ENCODE data around the gene TMPO.
A peak's percentile ranks its signal among the peaks of the same experiment; 100 is the strongest.
"Not testable (repeated sequence)": the region's sequence is repeated elsewhere in the genome, so short reads cannot be mapped to it uniquely, and the experiment has no call there.

TMPO gene

DNA sequence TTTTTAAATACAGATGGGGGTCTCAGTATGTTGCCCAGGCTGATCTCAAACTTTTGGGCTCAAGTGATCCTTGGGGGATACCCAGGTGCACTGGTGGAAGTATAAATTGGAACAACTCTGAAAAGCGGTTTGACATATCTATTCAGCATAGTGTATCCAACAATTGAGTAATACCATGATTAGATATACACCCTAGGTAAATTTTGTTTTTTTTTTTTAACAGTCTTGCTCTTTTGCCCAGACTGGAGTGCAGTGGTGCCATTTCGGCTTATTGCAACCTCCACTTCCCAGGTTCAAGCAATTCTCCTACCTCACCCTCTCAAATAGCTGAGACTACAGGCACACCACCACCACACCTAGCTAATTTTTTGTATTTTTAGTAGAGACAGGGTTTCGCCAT is 46.5 kb downstream of the TMPO start:
- in situ Hi-C loops (cut with HindIII; ENCODE audit: low pct_ligation_motif_present, low sequenced_read_pairs) = no loop called here
- TF ChIP-seq, protein P1, sequence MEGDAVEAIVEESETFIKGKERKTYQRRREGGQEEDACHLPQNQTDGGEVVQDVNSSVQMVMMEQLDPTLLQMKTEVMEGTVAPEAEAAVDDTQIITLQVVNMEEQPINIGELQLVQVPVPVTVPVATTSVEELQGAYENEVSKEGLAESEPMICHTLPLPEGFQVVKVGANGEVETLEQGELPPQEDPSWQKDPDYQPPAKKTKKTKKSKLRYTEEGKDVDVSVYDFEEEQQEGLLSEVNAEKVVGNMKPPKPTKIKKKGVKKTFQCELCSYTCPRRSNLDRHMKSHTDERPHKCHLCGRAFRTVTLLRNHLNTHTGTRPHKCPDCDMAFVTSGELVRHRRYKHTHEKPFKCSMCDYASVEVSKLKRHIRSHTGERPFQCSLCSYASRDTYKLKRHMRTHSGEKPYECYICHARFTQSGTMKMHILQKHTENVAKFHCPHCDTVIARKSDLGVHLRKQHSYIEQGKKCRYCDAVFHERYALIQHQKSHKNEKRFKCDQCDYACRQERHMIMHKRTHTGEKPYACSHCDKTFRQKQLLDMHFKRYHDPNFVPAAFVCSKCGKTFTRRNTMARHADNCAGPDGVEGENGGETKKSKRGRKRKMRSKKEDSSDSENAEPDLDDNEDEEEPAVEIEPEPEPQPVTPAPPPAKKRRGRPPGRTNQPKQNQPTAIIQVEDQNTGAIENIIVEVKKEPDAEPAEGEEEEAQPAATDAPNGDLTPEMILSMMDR (IDR thresholded peaks at IDR 0.05; ENCODE audit: low read depth, low read length, missing control alignments) = no peak
- no peak overlapping the region for H3K27ac ChIP-seq
- H3K36me3 ChIP-seq (replicated peaks) = no peaks in the 10 kb centered on the region
- no peaks in the 10 kb centered on the region for H3K27me3 ChIP-seq (replicated peaks)
- DNase-seq = no peak
- H3K4me3 ChIP-seq (ENCODE audit: low read depth, low read length) = no peak overlapping the region

DNA sequence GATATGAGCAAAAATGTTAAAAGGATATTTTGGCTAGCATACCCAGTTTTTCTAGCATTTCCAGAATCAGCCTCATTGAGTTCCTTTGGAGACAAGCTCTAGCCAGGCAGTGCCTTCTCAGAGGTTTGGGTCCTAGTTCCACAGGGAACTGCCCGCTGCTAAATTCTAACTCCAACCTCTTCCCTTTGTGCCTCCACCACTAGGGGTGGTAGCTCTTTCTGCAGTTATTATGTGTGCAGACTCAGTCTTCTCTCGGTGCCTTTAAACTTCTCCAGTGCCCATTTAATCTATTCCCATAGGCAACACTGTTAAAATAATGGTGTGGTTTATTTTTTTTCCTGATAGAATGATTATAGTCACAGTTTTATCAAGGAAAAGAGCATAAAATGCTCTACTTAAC is 56.6 kb downstream of the TMPO start:
- Histone ChIP-seq H3K4me3 (ENCODE audit: low read depth, low read length) (no peak overlapping the region), H3K36me3 (replicated peaks) (no peaks in the 10 kb centered on the region), H3K27me3 (replicated peaks) (no peaks in the 10 kb centered on the region), H3K27ac (no peak overlapping the region)
- no peak for DNase-seq
- TF ChIP-seq, protein P1 (IDR thresholded peaks at IDR 0.05; ENCODE audit: low read depth, low read length, missing control alignments) = peak; percentile 60
- in situ Hi-C loops (cut with HindIII; ENCODE audit: low pct_ligation_motif_present, low sequenced_read_pairs) = no loop called here

DNA sequence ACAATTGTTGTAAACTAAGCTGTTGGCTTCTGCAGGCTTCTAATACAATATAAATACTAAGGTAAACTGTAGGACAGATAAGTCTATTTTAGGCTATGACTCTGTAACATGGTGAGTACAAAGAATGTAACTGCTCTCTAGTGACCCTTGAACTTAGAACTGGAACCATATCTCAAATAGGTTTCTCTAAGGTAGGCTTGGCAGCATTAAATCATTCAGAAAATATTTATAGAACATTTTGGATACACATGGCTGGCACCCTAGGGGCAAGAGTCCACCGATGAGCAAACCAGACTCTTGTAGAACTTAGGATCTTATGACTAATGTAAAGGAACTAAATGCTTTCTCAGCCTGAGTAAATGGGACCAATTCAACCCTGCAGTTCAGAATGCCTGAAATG is 58.7 kb downstream of the TMPO start:
- Histone ChIP-seq H3K36me3 (replicated peaks) (no peaks in the 10 kb centered on the region), H3K4me3 (ENCODE audit: low read depth, low read length) (no peak overlapping the region), H3K27ac (no peak overlapping the region), H3K27me3 (replicated peaks) (no peaks in the 10 kb centered on the region)
- DNase-seq = no peak
- in situ Hi-C loops (cut with HindIII; ENCODE audit: low pct_ligation_motif_present, low sequenced_read_pairs) = no loop called here
- TF ChIP-seq, protein P1 (IDR thresholded peaks at IDR 0.05; ENCODE audit: low read depth, low read length, missing control alignments) = no peak

DNA sequence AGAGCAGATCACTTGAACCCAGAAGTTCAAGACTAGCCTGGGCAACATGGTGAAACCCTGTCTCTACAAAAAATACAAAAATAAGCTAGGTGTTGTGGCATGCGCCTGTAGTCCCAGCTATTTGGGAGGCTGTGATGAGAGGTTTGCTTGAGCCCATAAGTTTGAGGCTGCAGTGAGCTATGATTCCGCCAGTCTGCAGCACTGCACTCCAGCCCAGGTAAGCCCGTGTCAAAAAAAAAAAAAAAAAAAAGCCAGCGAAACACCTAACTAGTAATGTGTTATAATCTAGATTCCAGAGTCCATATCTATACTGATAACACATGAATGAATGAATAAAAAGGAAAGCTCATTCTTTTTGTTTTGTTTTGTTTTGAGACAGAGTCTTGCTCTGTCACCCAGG is 59.6 kb downstream of the TMPO start:
- no peak for DNase-seq
- H3K27me3 ChIP-seq (replicated peaks) = no peaks in the 10 kb centered on the region
- no peak overlapping the region for H3K4me3 ChIP-seq (ENCODE audit: low read depth, low read length)
- TF ChIP-seq, protein P1 (IDR thresholded peaks at IDR 0.05; ENCODE audit: low read depth, low read length, missing control alignments) = no peak
- no peaks in the 10 kb centered on the region for H3K36me3 ChIP-seq (replicated peaks)
- no peak overlapping the region for H3K27ac ChIP-seq
- in situ Hi-C loops (cut with HindIII; ENCODE audit: low pct_ligation_motif_present, low sequenced_read_pairs) = no loop called here

DNA sequence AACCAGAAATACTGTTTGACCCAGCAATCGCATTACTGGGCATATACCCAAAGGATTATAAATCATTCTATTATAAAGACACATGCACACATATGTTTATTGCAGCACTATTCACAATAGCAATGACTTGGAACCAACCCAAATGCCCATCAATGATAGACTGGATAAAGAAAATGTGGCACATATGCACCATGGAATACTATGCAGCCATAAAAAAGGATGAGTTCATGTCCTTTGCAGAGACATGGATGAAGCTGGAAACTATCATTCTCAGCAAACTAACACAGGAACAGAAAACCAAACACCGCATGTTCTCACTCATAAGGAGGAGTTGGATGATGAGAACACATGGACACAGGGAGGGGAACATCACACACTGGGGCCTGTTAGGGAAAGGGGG is 61.4 kb downstream of the TMPO start:
- not testable (repeated sequence) for H3K27me3 ChIP-seq (replicated peaks)

DNA sequence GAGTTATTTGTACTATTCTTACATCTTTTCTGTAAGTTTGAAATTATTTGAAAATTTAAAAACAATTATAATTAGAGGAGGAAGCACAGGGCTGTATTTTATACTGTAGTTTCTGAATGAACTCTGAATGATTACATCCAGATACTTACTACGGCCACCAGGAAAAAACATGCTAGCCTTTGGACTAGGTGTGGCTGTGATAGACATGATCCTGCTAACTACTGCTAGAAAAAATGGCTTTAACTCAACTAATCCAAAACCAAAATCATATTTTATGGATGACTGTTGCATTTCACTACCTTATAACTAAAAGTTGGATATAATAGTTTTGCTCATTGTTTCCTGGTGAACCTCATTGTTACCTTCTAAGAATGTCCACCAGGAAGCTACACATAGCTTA is 63.0 kb downstream of the TMPO start:
- in situ Hi-C loops (cut with HindIII; ENCODE audit: low pct_ligation_motif_present, low sequenced_read_pairs) = no loop called here

More for the DNA sequence above, 61.4 kb downstream of the TMPO start:
- H3K36me3 ChIP-seq (replicated peaks); DNase-seq; H3K27ac ChIP-seq; H3K4me3 ChIP-seq (ENCODE audit: low read depth, low read length); in situ Hi-C loops (cut with HindIII; ENCODE audit: low pct_ligation_motif_present, low sequenced_read_pairs): not testable (repeated sequence)

More for the DNA sequence above, 63.0 kb downstream of the TMPO start:
- Histone ChIP-seq H3K27ac (no peak overlapping the region), H3K27me3 (replicated peaks) (no peaks in the 10 kb centered on the region), H3K36me3 (replicated peaks) (no peaks in the 10 kb centered on the region), H3K4me3 (ENCODE audit: low read depth, low read length) (no peak overlapping the region)
- TF ChIP-seq, protein P1 (IDR thresholded peaks at IDR 0.05; ENCODE audit: low read depth, low read length, missing control alignments) = no peak
- no peak for DNase-seq

All from brain microvascular endothelial cell (primary cell).